Stimulated activated CD8-positive, alpha-beta memory T cell treated with anti-CD3 and anti-CD28 coated beads, Interleukin-4, amount 100 ng/mL, for 48 hours (primary cell): ENCODE measurements around the gene DDB1.

Experiments used
- DNase-seq: peaks from one replicate; pipeline ENCODE4 v3.0.0-alpha.2; 2020

The DDB1 gene

DNA sequence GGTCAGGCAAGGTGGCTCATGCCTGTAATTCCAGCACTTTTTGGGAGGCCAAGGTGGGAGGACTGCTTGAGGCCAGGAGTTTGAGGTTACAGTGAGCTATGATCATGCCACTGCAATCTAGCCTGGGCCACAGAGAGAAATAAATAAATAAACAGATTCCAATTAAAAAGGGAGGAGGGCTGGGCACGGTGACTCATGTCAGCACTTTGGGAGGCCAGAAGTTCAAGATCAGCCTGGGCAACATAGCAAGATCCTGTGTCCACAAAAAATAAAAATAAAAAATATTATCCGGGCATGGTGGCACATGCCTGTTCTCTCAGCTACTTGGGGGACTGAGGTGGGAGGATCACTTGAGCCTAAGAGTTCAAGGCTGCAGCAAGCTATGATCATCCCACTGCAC lies 21.3 kb upstream of the DDB1 start:
- DNase-seq: no peak

GRCh38 chr11:61353131-61354067 lies 20.5 kb upstream of the DDB1 start:
- DNase-seq: no peak

GRCh38 chr11:61352038-61352437 lies 19.1 kb upstream of the DDB1 start:
- no peak for DNase-seq

DNA sequence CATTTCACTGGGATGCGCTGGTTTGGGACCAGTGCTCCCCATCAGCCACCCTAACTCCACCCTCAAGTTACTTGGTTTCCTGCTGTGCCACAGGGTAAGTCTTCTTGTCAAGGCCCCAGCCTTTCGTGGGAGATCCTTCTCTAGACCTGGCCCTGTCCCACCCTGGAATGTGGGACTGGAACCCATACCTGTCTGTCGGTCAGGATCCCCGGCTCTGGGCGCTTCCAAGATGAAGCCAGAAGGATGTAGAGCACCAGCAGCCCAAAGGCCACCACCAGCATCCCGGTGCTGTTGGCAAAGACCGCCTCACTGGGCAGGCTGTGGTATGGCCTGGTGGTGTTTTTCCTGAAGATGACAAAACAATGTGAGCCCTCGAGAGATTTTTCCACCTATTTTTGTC lies 17.9 kb upstream of the DDB1 start:
- DNase-seq: no peak

- no peak for DNase-seq
Measured at GRCh38 chr11:61350336-61350735, 17.4 kb upstream of the DDB1 start.

- no peak for DNase-seq
Measured at GRCh38 chr11:61349916-61350315, 17.0 kb upstream of the DDB1 start.

GRCh38 chr11:61349189-61349751 lies 16.4 kb upstream of the DDB1 start:
- DNase-seq: no peak

- DNase-seq: no peak
Measured at GRCh38 chr11:61347916-61348461, 15.1 kb upstream of the DDB1 start.

- DNase-seq: no peak
Measured at GRCh38 chr11:61345954-61346843, 13.3 kb upstream of the DDB1 start.

DNA sequence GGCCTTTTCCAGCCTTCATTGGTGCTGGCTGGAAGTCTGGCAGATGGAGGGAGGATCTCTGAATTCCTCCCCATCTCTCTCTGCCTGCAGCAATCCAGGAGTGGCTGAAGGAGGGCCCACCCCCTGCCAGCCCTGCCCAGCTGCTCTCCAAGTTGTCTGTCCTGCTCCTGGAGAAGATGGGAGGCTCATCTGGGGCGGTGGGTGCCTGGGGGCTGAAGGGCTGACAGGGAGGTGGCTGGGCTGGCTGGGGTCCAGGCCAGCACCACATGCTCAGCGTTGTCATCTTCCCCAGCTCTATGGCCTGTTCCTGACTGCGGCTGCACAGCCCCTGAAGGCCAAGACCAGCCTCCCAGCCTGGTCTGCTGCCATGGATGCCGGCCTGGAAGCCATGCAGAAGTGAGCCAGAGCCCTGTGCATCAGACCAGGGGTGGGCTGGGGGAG lies 12.3 kb upstream of the DDB1 start:
- no peak for DNase-seq

- DNase-seq: no peak
Measured at GRCh38 chr11:61343792-61344745, 11.2 kb upstream of the DDB1 start.

- no peak for DNase-seq
Measured at GRCh38 chr11:61342207-61342803, 9.4 kb upstream of the DDB1 start.

- DNase-seq: no peak
Measured at GRCh38 chr11:61341706-61342105, 8.8 kb upstream of the DDB1 start.

GRCh38 chr11:61340979-61341378 lies 8.1 kb upstream of the DDB1 start:
- no peak for DNase-seq

- no peak for DNase-seq
Measured at GRCh38 chr11:61339490-61339878, 6.6 kb upstream of the DDB1 start.

- DNase-seq: no peak
Measured at GRCh38 chr11:61338783-61339489, 6.0 kb upstream of the DDB1 start.

DNA sequence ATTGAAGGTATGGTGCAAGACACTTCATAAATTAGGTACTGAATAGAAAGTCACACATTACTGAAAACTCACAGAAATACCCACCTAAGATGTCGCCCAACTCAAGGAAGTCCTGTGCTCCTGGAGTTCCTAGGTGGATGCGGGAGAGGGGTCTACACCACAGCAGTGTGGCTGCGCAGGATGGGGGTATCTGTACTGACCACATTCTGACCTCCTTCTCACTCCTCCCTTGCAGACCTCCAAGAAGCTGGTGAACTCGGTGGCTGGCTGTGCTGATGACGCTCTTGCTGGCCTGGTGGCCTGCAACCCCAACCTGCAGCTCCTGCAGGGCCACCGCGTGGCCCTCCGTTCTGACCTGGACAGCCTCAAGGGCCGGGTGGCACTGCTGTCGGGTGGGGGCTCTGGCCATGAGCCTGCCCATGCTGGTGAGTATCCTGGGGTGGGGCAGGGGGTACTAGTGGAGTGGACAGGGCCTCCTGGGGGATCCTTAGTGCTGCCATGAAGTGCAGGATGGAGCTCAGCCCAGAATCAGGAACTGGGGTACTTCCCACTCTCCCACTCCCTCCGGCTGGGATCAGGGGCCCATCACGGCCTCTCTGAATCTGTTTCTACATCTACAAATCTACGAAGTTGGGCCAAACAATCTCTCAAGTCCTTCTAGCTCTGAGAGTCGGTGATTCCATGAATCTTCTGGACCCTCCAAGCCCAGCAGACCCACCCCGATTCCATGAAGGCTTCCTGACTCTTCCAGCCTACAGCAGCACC lies 5.0 kb upstream of the DDB1 start:
- no peak for DNase-seq

DNA sequence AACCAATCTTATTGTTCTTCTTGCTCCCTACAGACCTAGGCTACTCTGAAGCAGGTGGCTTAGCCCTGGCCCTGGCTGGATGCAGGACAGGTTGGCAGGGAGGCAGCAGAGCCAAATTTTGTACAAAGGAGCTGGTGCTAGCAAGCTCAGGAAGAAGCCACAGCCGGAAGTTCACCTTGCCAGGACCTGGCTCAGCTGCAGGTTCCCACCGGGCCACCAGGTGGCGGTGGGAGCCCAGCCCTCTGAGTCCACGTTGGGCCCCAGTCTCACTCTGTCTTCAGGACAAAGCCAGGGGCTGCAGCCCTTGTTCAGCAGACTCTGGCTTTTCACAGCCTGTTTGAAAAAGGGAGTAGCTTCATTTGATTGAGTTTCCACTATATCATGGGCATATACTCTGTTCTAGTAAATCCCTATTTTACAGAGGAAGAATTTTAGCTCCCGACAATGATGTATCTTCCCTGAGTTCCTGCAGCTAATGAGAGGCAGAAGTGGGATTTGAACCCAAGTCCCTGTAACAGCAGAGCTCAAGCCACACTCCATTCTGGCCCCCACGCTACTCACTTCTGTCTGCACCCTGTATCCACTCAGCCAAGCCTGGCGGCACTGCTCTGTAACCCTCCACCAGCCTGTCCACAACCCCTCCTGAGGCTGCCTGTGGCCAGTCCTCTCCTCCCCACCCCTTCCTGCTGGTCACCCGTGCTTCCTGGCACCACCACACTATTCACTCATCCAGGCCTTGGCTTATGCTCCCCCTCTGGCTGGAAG lies 3.4 kb upstream of the DDB1 start:
- peak; percentile 86 for DNase-seq

GRCh38 chr11:61335355-61335710 lies 2.4 kb upstream of the DDB1 start:
- DNase-seq: no peak
